Measurements from ENCODE around the gene NMNAT2. TPM values are rescaled to one million over a fixed set of nuclear protein-coding genes. Genes with fewer than 3 reads are reported as not detected.

The NMNAT2 gene
- total and polyA plus RNA-seq, 2 of the 4 experiments (the other 2 are of a cell fraction) = 0.36 to 2.4 TPM

DNA sequence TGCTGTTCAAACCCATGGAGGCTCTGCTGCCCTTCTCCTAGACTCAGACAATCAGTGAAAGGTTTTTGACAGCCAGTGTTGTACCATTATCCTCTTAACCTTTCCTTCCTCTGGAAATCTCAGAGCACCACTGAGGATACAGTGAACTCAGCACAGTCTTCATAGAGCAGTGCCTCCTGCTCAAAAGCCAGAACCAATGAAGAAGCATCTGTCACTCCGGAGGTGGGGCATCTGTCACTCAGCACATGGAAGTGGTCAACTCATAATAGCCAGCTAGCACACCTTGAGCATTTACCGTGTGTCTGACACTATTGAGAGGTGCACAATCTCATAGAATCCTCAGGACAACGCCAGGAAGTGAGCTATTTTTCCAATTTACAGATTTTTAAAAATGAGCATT is 62.4 kb downstream of the NMNAT2 start:
- no peak overlapping the region for H3K4me2 ChIP-seq (ENCODE audit: low read depth, low read length)
- no peaks in the 10 kb centered on the region for H3K9me3 ChIP-seq (ENCODE audit: control insufficient read depth, insufficient read depth, low read length)
- peaks cover 37% of the 10 kb centered on the region for H3K27me3 ChIP-seq (ENCODE audit: control insufficient read depth, insufficient read depth, low read length)
- H2AK9ac ChIP-seq (replicated peaks; ENCODE audit: low read depth, low read length, poor library complexity) = no peak overlapping the region
- H2BK120ac ChIP-seq (ENCODE audit: low read depth, low read length) = no peak overlapping the region
- H4K20me1 ChIP-seq (ENCODE audit: insufficient read depth, low read length) = no peaks in the 10 kb centered on the region
- no peak overlapping the region for H3K23ac ChIP-seq (ENCODE audit: low read depth, low read length)
- H4K5ac ChIP-seq (ENCODE audit: low read depth, low read length) = no peak overlapping the region
- 40% methylated on average over 1 of the region's 3 CpGs; no CpG with 5 or more reads in 1 of the 2 experiments for WGBS, 2 experiments (ENCODE audit: extremely low coverage in 2 of 2, insufficient read length in 1 of 2)
- no peak overlapping the region for H4K8ac ChIP-seq (ENCODE audit: low read depth in 2 of 2, low read length in 2 of 2)
- CTCF ChIA-PET = no interaction called here
- DNase-seq = no peak
- no peak for ATAC-seq (ENCODE audit: low read depth)
- POLR2A ChIA-PET (ENCODE audit: unreplicated experiment) = no interaction called here
- H3K27ac ChIP-seq (ENCODE audit: insufficient read depth, low read length) = no peak overlapping the region
- no peak overlapping the region for H3K56ac ChIP-seq (ENCODE audit: extremely low read depth, insufficient read depth, low read length)
- H3K4ac ChIP-seq (ENCODE audit: low read depth, low read length) = no peak overlapping the region
- H3K79me1 ChIP-seq (ENCODE audit: low read depth in 1 of 2, low read length in 2 of 2) = no peaks in the 10 kb centered on the region
- TF ChIP-seq POLR2A (IDR thresholded peaks at IDR 0.05; ENCODE audit: low read depth, low read length) = no peak
- TF ChIP-seq MXI1 (IDR thresholded peaks at IDR 0.05; ENCODE audit: borderline replicate concordance, low read depth, low read length) = no peak
- no peak for TF ChIP-seq RFX5 (IDR thresholded peaks at IDR 0.05; ENCODE audit: low read depth, low read length)
- no peak for TF ChIP-seq SMC3 (IDR thresholded peaks at IDR 0.05; ENCODE audit: low read depth, low read length)
- no peak for TF ChIP-seq NFE2L2 (IDR thresholded peaks at IDR 0.05; ENCODE audit: low read depth, low read length)
- TF ChIP-seq RAD21 (IDR thresholded peaks at IDR 0.05; ENCODE audit: low read length) = no peak
- TF ChIP-seq, protein P1, sequence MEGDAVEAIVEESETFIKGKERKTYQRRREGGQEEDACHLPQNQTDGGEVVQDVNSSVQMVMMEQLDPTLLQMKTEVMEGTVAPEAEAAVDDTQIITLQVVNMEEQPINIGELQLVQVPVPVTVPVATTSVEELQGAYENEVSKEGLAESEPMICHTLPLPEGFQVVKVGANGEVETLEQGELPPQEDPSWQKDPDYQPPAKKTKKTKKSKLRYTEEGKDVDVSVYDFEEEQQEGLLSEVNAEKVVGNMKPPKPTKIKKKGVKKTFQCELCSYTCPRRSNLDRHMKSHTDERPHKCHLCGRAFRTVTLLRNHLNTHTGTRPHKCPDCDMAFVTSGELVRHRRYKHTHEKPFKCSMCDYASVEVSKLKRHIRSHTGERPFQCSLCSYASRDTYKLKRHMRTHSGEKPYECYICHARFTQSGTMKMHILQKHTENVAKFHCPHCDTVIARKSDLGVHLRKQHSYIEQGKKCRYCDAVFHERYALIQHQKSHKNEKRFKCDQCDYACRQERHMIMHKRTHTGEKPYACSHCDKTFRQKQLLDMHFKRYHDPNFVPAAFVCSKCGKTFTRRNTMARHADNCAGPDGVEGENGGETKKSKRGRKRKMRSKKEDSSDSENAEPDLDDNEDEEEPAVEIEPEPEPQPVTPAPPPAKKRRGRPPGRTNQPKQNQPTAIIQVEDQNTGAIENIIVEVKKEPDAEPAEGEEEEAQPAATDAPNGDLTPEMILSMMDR (conservative IDR thresholded peaks at IDR 0.05; ENCODE audit: low read depth, low read length) = no peak
- TF ChIP-seq CEBPB (IDR thresholded peaks at IDR 0.05; ENCODE audit: low read depth, low read length) = no peak
- TF ChIP-seq RCOR1 (IDR thresholded peaks at IDR 0.05; ENCODE audit: insufficient replicate concordance, low read length) = no peak
- TF ChIP-seq, protein P2, sequence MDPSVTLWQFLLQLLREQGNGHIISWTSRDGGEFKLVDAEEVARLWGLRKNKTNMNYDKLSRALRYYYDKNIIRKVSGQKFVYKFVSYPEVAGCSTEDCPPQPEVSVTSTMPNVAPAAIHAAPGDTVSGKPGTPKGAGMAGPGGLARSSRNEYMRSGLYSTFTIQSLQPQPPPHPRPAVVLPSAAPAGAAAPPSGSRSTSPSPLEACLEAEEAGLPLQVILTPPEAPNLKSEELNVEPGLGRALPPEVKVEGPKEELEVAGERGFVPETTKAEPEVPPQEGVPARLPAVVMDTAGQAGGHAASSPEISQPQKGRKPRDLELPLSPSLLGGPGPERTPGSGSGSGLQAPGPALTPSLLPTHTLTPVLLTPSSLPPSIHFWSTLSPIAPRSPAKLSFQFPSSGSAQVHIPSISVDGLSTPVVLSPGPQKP (IDR thresholded peaks at IDR 0.05; ENCODE audit: borderline replicate concordance, low read depth, low read length) = no peak
- no peak for TF ChIP-seq BHLHE40 (IDR thresholded peaks at IDR 0.05; ENCODE audit: low read depth, low read length)
- TF ChIP-seq MAFK (IDR thresholded peaks at IDR 0.05; ENCODE audit: low read depth, low read length) = no peak
- no peak for TF ChIP-seq FOS (IDR thresholded peaks at IDR 0.05; ENCODE audit: low read depth, low read length)
- H2BK15ac ChIP-seq (ENCODE audit: low read depth, low read length) = no peak overlapping the region
- H2BK20ac ChIP-seq (ENCODE audit: low read depth, low read length) = no peak overlapping the region
- no peak overlapping the region for H2AK5ac ChIP-seq (ENCODE audit: low read depth, low read length)
- intact Hi-C loops (cut with micrococcal nuclease) (no loop called here), dilution Hi-C loops (cut with HindIII; ENCODE audit: low sequenced_read_pairs, unreplicated experiment) (no loop called here), in situ Hi-C loops (cut with MboI; ENCODE audit: low sequenced_read_pairs) (no loop called here)
- no peak overlapping the region for H3K4me3 ChIP-seq (ENCODE audit: insufficient read depth, low read depth, low read length)
- H3K9me1 ChIP-seq (ENCODE audit: insufficient read depth, low read length) = no peaks in the 10 kb centered on the region
- H2BK5ac ChIP-seq (ENCODE audit: low read depth, low read length, poor library complexity, severe bottlenecking) = no peak overlapping the region
- BruUV-seq (replicated peaks) = no TSS peak
- no peak overlapping the region for H3K14ac ChIP-seq (replicated peaks; ENCODE audit: low read depth, low read length)
- no peak overlapping the region for H2AFZ ChIP-seq (replicated peaks; ENCODE audit: low read length, poor library complexity)
- no peak overlapping the region for H3K9ac ChIP-seq (ENCODE audit: low read depth, low read length)
- no peaks in the 10 kb centered on the region for H3K4me1 ChIP-seq (ENCODE audit: control insufficient read depth, insufficient read depth, low read length)
- H3K36me3 ChIP-seq (ENCODE audit: control insufficient read depth, insufficient read depth, low read length) = no peaks in the 10 kb centered on the region
- H4K91ac ChIP-seq (ENCODE audit: insufficient read depth, low read depth, low read length) = no peak overlapping the region
- no peak overlapping the region for H3K18ac ChIP-seq (ENCODE audit: low read depth, low read length)

Measured in IMR-90 (cell line).